ENCODE results near the gene CFP. TPM values are rescaled to one million over a fixed set of nuclear protein-coding genes. Genes with fewer than 3 reads are reported as not detected.

Gene CFP
- total RNA-seq, 2 donors from 2014 or later, result 0.09 to 2.9 TPM

GRCh38 chrX:47621851-47622250 lies 7.9 kb downstream of the CFP start:
- H3K27ac ChIP-seq, result no peak overlapping the region
- no peaks in the 10 kb centered on the region for H3K36me3 ChIP-seq
- 89% methylated on average over 5 of the region's 6 CpGs for WGBS
- intact Hi-C loops (cut with DNase I), result no loop called here
- no peaks in the 10 kb centered on the region for H3K9me3 ChIP-seq
- DNase-seq (ENCODE audit: low spot score), result no peak
- no peaks in the 10 kb centered on the region for H3K27me3 ChIP-seq (replicated peaks; ENCODE audit: insufficient read depth)
- H3K4me3 ChIP-seq, result no peak overlapping the region
- TF ChIP-seq CTCF (IDR thresholded peaks at IDR 0.05), result no peak
- TF ChIP-seq POLR2A (IDR thresholded peaks at IDR 0.05), result no peak
- TF ChIP-seq POLR2AphosphoS5 (IDR thresholded peaks at IDR 0.05), result no peak
- H3K4me1 ChIP-seq (replicated peaks), result no peaks in the 10 kb centered on the region

- intact Hi-C loops (cut with DNase I), result no loop called here
- no peaks in the 10 kb centered on the region for H3K27me3 ChIP-seq (replicated peaks; ENCODE audit: insufficient read depth)
- H3K4me1 ChIP-seq (replicated peaks), result no peaks in the 10 kb centered on the region
- TF ChIP-seq CTCF (IDR thresholded peaks at IDR 0.05) (no peak), POLR2AphosphoS5 (IDR thresholded peaks at IDR 0.05) (no peak), POLR2A (IDR thresholded peaks at IDR 0.05) (no peak)
- H3K27ac ChIP-seq, result no peak overlapping the region
- no peaks in the 10 kb centered on the region for H3K36me3 ChIP-seq
- 52% methylated on average over 9 of the region's 9 CpGs for WGBS
- no peak for DNase-seq (ENCODE audit: low spot score)
- H3K4me3 ChIP-seq, result no peak overlapping the region
- no peaks in the 10 kb centered on the region for H3K9me3 ChIP-seq
Measured at GRCh38 chrX:47620303-47620685, 9.4 kb downstream of the CFP start.

GRCh38 chrX:47619486-47620302 lies 10.0 kb downstream of the CFP start, which contains the start of gene SYN1:
Gene SYN1, minus strand, starts transcription at chrX:47619857. Its CDS starts 129 bp downstream, at chrX:47619728.
- H3K4me3 ChIP-seq, result peak within 1 kb of the TSS; percentile 9 to 21
- DNase-seq (ENCODE audit: low spot score), result peak; percentile 54
- intact Hi-C loops (cut with DNase I), result no loop called here
- TF ChIP-seq CTCF (IDR thresholded peaks at IDR 0.05), result peak in 3 of 4 experiments; percentile 10 to 59 (median 54)
- peak; percentile 44 for TF ChIP-seq POLR2AphosphoS5 (IDR thresholded peaks at IDR 0.05)
- no peak for TF ChIP-seq POLR2A (IDR thresholded peaks at IDR 0.05)
- no peaks in the 10 kb centered on the region for H3K36me3 ChIP-seq
- H3K4me1 ChIP-seq (replicated peaks), result no peaks in the 10 kb centered on the region
- no peaks in the 10 kb centered on the region for H3K27me3 ChIP-seq (replicated peaks; ENCODE audit: insufficient read depth)
- WGBS, result 8% methylated on average over 18 of the region's 88 CpGs
- no peaks in the 10 kb centered on the region for H3K9me3 ChIP-seq
- no peak within 1 kb of the TSS for H3K27ac ChIP-seq

- Histone ChIP-seq H3K4me3 (peak overlapping the region in 1 of 2 donors; percentile 21), H3K9me3 (no peaks in the 10 kb centered on the region), H3K36me3 (no peaks in the 10 kb centered on the region), H3K27me3 (replicated peaks; ENCODE audit: insufficient read depth) (no peaks in the 10 kb centered on the region), H3K27ac (no peak overlapping the region), H3K4me1 (replicated peaks) (no peaks in the 10 kb centered on the region)
- no peak for TF ChIP-seq CTCF (IDR thresholded peaks at IDR 0.05)
- TF ChIP-seq POLR2AphosphoS5 (IDR thresholded peaks at IDR 0.05), result no peak
- no peak for TF ChIP-seq POLR2A (IDR thresholded peaks at IDR 0.05)
- no peak for DNase-seq (ENCODE audit: low spot score)
- WGBS, result 31% methylated on average over 24 of the region's 32 CpGs
- intact Hi-C loops (cut with DNase I), result no loop called here
Measured at GRCh38 chrX:47618923-47619485, 10.7 kb downstream of the CFP start.

Measured in prostate gland (tissue), 2 donors.